ENCODE data around the gene PSMF1. TPM values are rescaled to one million over a fixed set of nuclear protein-coding genes. Genes with fewer than 3 reads are reported as not detected.

Gene PSMF1
- total RNA-seq, 2 donors from 2014 or later, result 86.7 to 116 TPM

GRCh38 chr20:1199212-1199873 is 80.9 kb downstream of the PSMF1 start:
- Histone ChIP-seq H3K36me3 (no peaks in the 10 kb centered on the region), H3K9me3 (no peaks in the 10 kb centered on the region), H3K4me1 (ENCODE audit: control insufficient read depth in 1 of 2, low read depth in 2 of 2) (no peaks in the 10 kb centered on the region), H3K27me3 (replicated peaks; ENCODE audit: insufficient read depth) (no peaks in the 10 kb centered on the region), H3K27ac (no peak overlapping the region), H3K4me3 (no peak overlapping the region)
- ATAC-seq (ENCODE audit: insufficient number of reproducible peaks, low FRiP score, low read depth), result no peak
- TF ChIP-seq CTCF (IDR thresholded peaks at IDR 0.05), result no peak
- DNase-seq (ENCODE audit: low spot score), result no peak

GRCh38 chr20:1199964-1200363 is 81.6 kb downstream of the PSMF1 start:
- DNase-seq (ENCODE audit: low spot score) (no peak), ATAC-seq (ENCODE audit: insufficient number of reproducible peaks, low FRiP score, low read depth) (no peak)
- TF ChIP-seq CTCF (IDR thresholded peaks at IDR 0.05), result no peak
- Histone ChIP-seq H3K9me3 (no peaks in the 10 kb centered on the region), H3K4me1 (ENCODE audit: control insufficient read depth in 1 of 2, low read depth in 2 of 2) (no peaks in the 10 kb centered on the region), H3K27ac (no peak overlapping the region), H3K36me3 (no peaks in the 10 kb centered on the region), H3K27me3 (replicated peaks; ENCODE audit: insufficient read depth) (no peaks in the 10 kb centered on the region), H3K4me3 (no peak overlapping the region)

- no peak within 1 kb of the TSS for H3K27ac ChIP-seq
- H3K4me1 ChIP-seq (ENCODE audit: control insufficient read depth in 1 of 2, low read depth in 2 of 2), result no peaks in the 10 kb centered on the region
- no peak for DNase-seq (ENCODE audit: low spot score)
- H3K4me3 ChIP-seq, result no peak within 1 kb of the TSS
- H3K9me3 ChIP-seq, result no peaks in the 10 kb centered on the region
- no peak for ATAC-seq (ENCODE audit: insufficient number of reproducible peaks, low FRiP score, low read depth)
- no peaks in the 10 kb centered on the region for H3K36me3 ChIP-seq
- TF ChIP-seq CTCF (IDR thresholded peaks at IDR 0.05), result no peak
- no peaks in the 10 kb centered on the region for H3K27me3 ChIP-seq (replicated peaks; ENCODE audit: insufficient read depth)
Measured at GRCh38 chr20:1202762-1203504, 84.5 kb downstream of the PSMF1 start, which contains the start of gene C20orf202. Gene C20orf202, plus strand, starts transcription at chr20:1203454. Its CDS starts 132 bp downstream, at chr20:1203586.

GRCh38 chr20:1203630-1204029 is 85.2 kb downstream of the PSMF1 start:
- Histone ChIP-seq H3K4me3 (no peak overlapping the region), H3K27ac (no peak overlapping the region), H3K4me1 (ENCODE audit: control insufficient read depth in 1 of 2, low read depth in 2 of 2) (no peaks in the 10 kb centered on the region), H3K9me3 (no peaks in the 10 kb centered on the region), H3K27me3 (replicated peaks; ENCODE audit: insufficient read depth) (no peaks in the 10 kb centered on the region), H3K36me3 (no peaks in the 10 kb centered on the region)
- DNase-seq (ENCODE audit: low spot score) (no peak), ATAC-seq (ENCODE audit: insufficient number of reproducible peaks, low FRiP score, low read depth) (no peak)
- TF ChIP-seq CTCF (IDR thresholded peaks at IDR 0.05), result no peak

GRCh38 chr20:1204113-1204512 is 85.7 kb downstream of the PSMF1 start:
- no peak overlapping the region for H3K27ac ChIP-seq
- H3K27me3 ChIP-seq (replicated peaks; ENCODE audit: insufficient read depth), result no peaks in the 10 kb centered on the region
- ATAC-seq (ENCODE audit: insufficient number of reproducible peaks, low FRiP score, low read depth), result no peak
- H3K36me3 ChIP-seq, result no peaks in the 10 kb centered on the region
- no peaks in the 10 kb centered on the region for H3K9me3 ChIP-seq
- H3K4me3 ChIP-seq, result no peak overlapping the region
- no peaks in the 10 kb centered on the region for H3K4me1 ChIP-seq (ENCODE audit: control insufficient read depth in 1 of 2, low read depth in 2 of 2)
- no peak for DNase-seq (ENCODE audit: low spot score)
- TF ChIP-seq CTCF (IDR thresholded peaks at IDR 0.05), result no peak
